Mesendoderm (in vitro differentiated cells): Measurements from ENCODE around the gene CYP20A1.
"Not testable (repeated sequence)": the region's sequence is repeated elsewhere in the genome, so short reads cannot be mapped to it uniquely, and the experiment has no call there.

Source experiments
- DNase-seq: peaks from one replicate; pipeline ENCODE4 v3.0.0; 2013
- H2AK5ac ChIP-seq: 2 replicates; pipeline ENCODE4 v1.6.1; 2013; ENCODE audit warnings: low read length, inconsistent platforms
- H2BK120ac ChIP-seq: 2 replicates; pipeline ENCODE4 v1.6.1; 2013; ENCODE audit warnings: low read depth, mild to moderate bottlenecking, low read length, moderate library complexity, mixed read lengths
- H2BK15ac ChIP-seq: replicated peaks from 2 replicates; pipeline ENCODE4 v1.6.1; 2013; ENCODE audit warnings: low read depth, mild to moderate bottlenecking, moderate library complexity
- H2BK5ac ChIP-seq: 2 replicates; pipeline ENCODE4 v1.6.1; 2013; ENCODE audit warnings: low read length, inconsistent platforms
- H3K18ac ChIP-seq: 2 replicates; pipeline ENCODE4 v1.6.1; 2013; ENCODE audit warnings: mild to moderate bottlenecking, low read length, mixed read lengths
- H3K23ac ChIP-seq: one replicate; pipeline ENCODE4 v1.6.1; 2013; ENCODE audit warnings: low read length
- H3K27ac ChIP-seq: 2 replicates; pipeline ENCODE4 v1.5.1; 2013; ENCODE audit warnings: low read depth, mild to moderate bottlenecking, inconsistent platforms, low read length, moderate library complexity
- H3K27me3 ChIP-seq: 2 replicates; pipeline ENCODE4 v1.6.1; 2013; ENCODE audit warnings: low read length, control low read depth, mild to moderate bottlenecking, inconsistent platforms; ENCODE audit not compliant: insufficient read depth, poor library complexity
- H3K36me3 ChIP-seq: 2 replicates; pipeline ENCODE4 v1.6.1; 2013; ENCODE audit warnings: low read length, inconsistent platforms; ENCODE audit not compliant: control insufficient read depth, insufficient read depth
- H3K4ac ChIP-seq: one replicate; pipeline ENCODE4 v1.6.1; 2013; ENCODE audit warnings: low read depth, mild to moderate bottlenecking, low read length, moderate library complexity
- H3K4me1 ChIP-seq: 2 replicates; pipeline ENCODE4 v1.6.1; 2013; ENCODE audit warnings: low read depth, low read length, inconsistent platforms; ENCODE audit not compliant: control insufficient read depth
- H3K4me2 ChIP-seq: 2 replicates; pipeline ENCODE4 v1.6.1; 2013; ENCODE audit warnings: low read length
- H3K4me3 ChIP-seq: 2 replicates; pipeline ENCODE4 v1.5.1; 2013; ENCODE audit warnings: mild to moderate bottlenecking, low read length
- H3K56ac ChIP-seq: one replicate; pipeline ENCODE4 v1.6.1; 2013; ENCODE audit warnings: low read length
- H3K79me1 ChIP-seq: 2 replicates; pipeline ENCODE4 v1.6.1; 2013; ENCODE audit warnings: low read length, inconsistent platforms
- H3K79me2 ChIP-seq: 2 replicates; pipeline ENCODE4 v1.6.1; 2013; ENCODE audit warnings: mild to moderate bottlenecking, low read length; ENCODE audit not compliant: control insufficient read depth, insufficient read depth
- H3K9ac ChIP-seq: 2 replicates; pipeline ENCODE4 v1.6.1; 2013; ENCODE audit warnings: low read length, inconsistent platforms
- H4K5ac ChIP-seq: one replicate; pipeline ENCODE4 v1.6.1; 2013; ENCODE audit warnings: low read length
- H4K8ac ChIP-seq: one replicate; pipeline ENCODE4 v1.6.1; 2013; ENCODE audit warnings: low read depth, mild to moderate bottlenecking, control low read depth, low read length, moderate library complexity
- WGBS: extraction: QIAGEN DNeasy Blood & Tissue Kit; methylation state at CpG from one replicate; pipeline ENCODE4 v1.1.7; 2013; ENCODE audit warnings: low lambda C conversion rate, missing lambda C conversion rate; ENCODE audit not compliant: insufficient coverage; ENCODE audit errors: extremely low coverage; 5-methylcytosine and 5-hydroxymethylcytosine counted together

Gene CYP20A1

DNA sequence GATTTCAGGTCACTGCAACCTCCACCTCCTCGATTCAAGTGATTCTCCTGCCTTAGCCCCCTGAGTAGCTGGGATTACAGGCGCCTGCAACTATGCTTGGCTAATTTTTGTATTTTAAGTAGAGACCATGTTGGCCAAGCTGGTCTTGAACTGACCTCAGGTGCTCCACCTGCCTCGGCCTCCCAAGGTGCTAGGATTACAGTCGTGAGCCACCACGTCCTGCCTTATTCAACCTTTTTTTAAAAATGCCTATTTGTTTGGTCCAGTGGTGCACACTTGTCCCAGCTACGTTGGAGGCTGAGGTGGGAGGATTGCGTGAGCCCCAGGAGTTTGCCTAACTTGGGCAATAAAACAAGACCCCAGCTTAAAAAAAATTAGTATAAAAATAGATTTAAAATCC is 43.3 kb downstream of the CYP20A1 start:
- Histone ChIP-seq H3K4me1 (no peaks in the 10 kb centered on the region), H3K27ac (no peak overlapping the region), H3K4me3 (no peak overlapping the region), H3K79me2 (no peaks in the 10 kb centered on the region), H4K8ac (no peak overlapping the region), H2BK120ac (no peak overlapping the region), H3K9ac (no peak overlapping the region), H2AK5ac (no peak overlapping the region), H4K5ac (no peak overlapping the region), H3K4me2 (no peak overlapping the region), H3K79me1 (no peaks in the 10 kb centered on the region), H3K18ac (no peak overlapping the region), H3K23ac (no peak overlapping the region), H2BK15ac (no peak overlapping the region), H3K4ac (no peak overlapping the region), H3K27me3 (no peaks in the 10 kb centered on the region), H3K36me3 (peaks cover 1% of the 10 kb centered on the region), H2BK5ac (no peak overlapping the region), H3K56ac (no peak overlapping the region)
- no peak for DNase-seq
- no CpG with 5 or more reads among the region's 7 CpGs for WGBS

DNA sequence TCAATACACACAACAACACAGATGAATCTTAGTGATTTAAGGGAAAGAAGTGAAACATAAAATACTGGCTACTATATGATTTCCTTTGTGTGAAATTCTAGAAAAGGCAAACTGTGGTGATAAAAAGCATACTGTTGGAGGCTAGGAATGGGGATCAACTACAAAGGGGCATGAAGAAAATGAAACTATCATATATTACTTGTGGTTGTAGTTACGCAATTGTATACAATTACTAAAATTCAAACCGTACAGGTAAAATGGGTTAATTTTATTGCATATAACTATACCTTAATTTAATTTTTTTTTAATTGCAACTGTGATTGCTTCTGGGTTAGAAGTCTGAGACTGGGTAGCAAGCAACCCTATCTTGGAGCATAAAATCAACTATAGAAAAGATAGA is 47.7 kb downstream of the CYP20A1 start:
- Histone ChIP-seq H3K27me3 (no peaks in the 10 kb centered on the region), H3K56ac (no peak overlapping the region), H3K4me1 (no peaks in the 10 kb centered on the region), H3K4ac (no peak overlapping the region), H2BK120ac (no peak overlapping the region), H3K9ac (no peak overlapping the region), H4K8ac (no peak overlapping the region), H3K4me3 (no peak overlapping the region), H3K4me2 (no peak overlapping the region), H2BK15ac (no peak overlapping the region), H3K79me2 (no peaks in the 10 kb centered on the region), H2BK5ac (no peak overlapping the region), H3K18ac (no peak overlapping the region), H3K23ac (no peak overlapping the region), H2AK5ac (no peak overlapping the region), H4K5ac (no peak overlapping the region), H3K36me3 (no peaks in the 10 kb centered on the region), H3K27ac (no peak overlapping the region), H3K79me1 (no peaks in the 10 kb centered on the region)
- DNase-seq, result no peak
- no CpG with 5 or more reads among the region's 2 CpGs for WGBS

DNA sequence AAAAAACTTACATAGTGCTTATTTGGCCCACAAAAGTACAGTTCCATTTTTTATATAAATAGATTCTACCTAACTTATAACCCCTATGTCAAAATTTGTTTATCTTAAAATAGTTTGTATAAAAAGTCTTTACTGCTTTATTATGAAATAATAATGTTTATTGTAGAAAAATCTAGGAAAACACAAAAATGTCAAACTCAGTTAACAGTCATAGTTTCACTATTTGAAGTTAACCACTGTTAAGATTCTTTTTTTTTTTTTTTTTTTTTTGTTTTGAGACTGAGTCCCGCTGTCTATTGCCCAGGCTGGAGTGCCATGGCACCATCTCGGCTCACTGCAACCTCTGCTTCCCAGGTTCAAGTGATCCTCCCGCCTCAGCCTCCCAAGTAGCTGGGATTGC is 62.8 kb downstream of the CYP20A1 start:
- H3K79me2 ChIP-seq, result no peaks in the 10 kb centered on the region
- H3K23ac ChIP-seq, result no peak overlapping the region
- H3K36me3 ChIP-seq, result no peaks in the 10 kb centered on the region
- no peak overlapping the region for H2BK5ac ChIP-seq
- H3K4me3 ChIP-seq, result no peak overlapping the region
- no peaks in the 10 kb centered on the region for H3K4me1 ChIP-seq
- H3K79me1 ChIP-seq, result no peaks in the 10 kb centered on the region
- no peak overlapping the region for H3K4ac ChIP-seq
- H3K56ac ChIP-seq, result no peak overlapping the region
- H3K27me3 ChIP-seq, result no peaks in the 10 kb centered on the region
- H3K9ac ChIP-seq, result no peak overlapping the region
- no peak overlapping the region for H3K27ac ChIP-seq
- no peak for DNase-seq
- H3K18ac ChIP-seq, result no peak overlapping the region
- no peak overlapping the region for H4K8ac ChIP-seq
- H2BK15ac ChIP-seq, result no peak overlapping the region
- H4K5ac ChIP-seq, result no peak overlapping the region
- H3K4me2 ChIP-seq, result no peak overlapping the region
- no CpG with 5 or more reads among the region's 3 CpGs for WGBS
- no peak overlapping the region for H2BK120ac ChIP-seq
- no peak overlapping the region for H2AK5ac ChIP-seq

DNA sequence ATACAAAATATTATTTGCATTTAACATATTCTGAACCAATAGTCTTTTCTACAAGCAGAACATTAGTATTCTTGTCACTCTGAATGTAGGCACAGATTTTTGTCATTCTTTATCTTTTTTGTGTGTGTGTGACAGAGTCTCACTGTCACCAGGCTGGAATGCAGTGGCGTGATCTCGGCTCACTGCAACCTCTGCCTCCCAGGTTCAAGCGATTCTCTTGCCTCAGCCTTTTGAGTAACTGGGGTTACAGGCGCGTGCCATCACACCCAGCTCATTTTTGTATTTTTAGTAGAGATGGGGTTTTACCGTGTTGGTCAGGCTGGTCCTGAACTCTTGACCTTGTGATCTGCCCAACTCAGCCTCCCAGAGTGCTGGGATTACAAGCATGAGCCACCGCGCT is 63.8 kb downstream of the CYP20A1 start:
- H4K8ac ChIP-seq, H3K23ac ChIP-seq, H3K27ac ChIP-seq, DNase-seq, H3K79me2 ChIP-seq, H2BK15ac ChIP-seq, H3K36me3 ChIP-seq, H3K4ac ChIP-seq, H2AK5ac ChIP-seq, H2BK5ac ChIP-seq, H3K4me1 ChIP-seq, H3K27me3 ChIP-seq, H3K9ac ChIP-seq, H2BK120ac ChIP-seq, H3K79me1 ChIP-seq, H3K4me3 ChIP-seq, H3K56ac ChIP-seq, H3K4me2 ChIP-seq, H4K5ac ChIP-seq, H3K18ac ChIP-seq: not testable (repeated sequence)
- no CpG with 5 or more reads among the region's 8 CpGs for WGBS

DNA sequence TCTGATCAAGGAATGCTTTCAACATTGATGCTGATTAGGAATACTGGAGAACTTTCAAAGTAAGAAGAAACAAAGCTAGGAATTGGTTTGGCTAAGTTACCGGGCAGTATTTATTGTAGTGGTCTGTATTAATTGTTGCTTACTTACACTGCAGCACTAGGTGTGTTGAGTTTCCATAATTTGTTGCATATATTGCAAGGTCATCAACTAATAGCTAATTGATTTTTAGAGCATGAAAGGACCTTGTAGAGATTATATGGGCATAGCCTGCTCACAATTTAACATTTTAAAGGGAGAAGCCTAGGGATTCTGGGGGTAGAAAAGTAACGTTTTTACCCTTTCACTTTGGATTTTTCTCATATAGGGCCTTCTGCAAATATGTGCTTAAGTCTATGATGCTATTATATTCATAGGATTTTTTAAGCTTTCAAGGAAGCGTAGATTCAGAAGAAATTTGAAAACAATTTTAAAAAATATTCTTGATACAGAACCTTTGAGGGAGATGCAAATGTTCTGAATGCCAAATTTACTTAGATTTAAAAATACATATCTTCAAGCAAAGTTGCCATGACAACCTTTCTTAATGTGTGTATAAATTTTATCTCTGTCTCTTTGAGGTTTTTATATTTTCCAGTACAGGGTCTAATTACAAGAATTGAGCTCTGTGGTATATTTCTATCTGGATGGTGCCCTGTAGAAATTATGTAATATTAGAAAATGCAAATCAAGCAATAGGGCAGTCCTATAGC is 72.0 kb downstream of the CYP20A1 start:
- no peak overlapping the region for H3K9ac ChIP-seq
- no peak for DNase-seq
- no peaks in the 10 kb centered on the region for H3K4me1 ChIP-seq
- no peaks in the 10 kb centered on the region for H3K79me2 ChIP-seq
- H2BK15ac ChIP-seq, result no peak overlapping the region
- H3K4me3 ChIP-seq, result no peak overlapping the region
- H3K56ac ChIP-seq, result no peak overlapping the region
- no peak overlapping the region for H3K4ac ChIP-seq
- H2AK5ac ChIP-seq, result no peak overlapping the region
- H4K8ac ChIP-seq, result no peak overlapping the region
- no peaks in the 10 kb centered on the region for H3K27me3 ChIP-seq
- H4K5ac ChIP-seq, result no peak overlapping the region
- no peak overlapping the region for H3K18ac ChIP-seq
- H3K27ac ChIP-seq, result no peak overlapping the region
- no CpG with 5 or more reads among the region's 3 CpGs for WGBS
- H3K36me3 ChIP-seq, result no peaks in the 10 kb centered on the region
- H3K23ac ChIP-seq, result no peak overlapping the region
- H2BK120ac ChIP-seq, result no peak overlapping the region
- H3K79me1 ChIP-seq, result no peaks in the 10 kb centered on the region
- H3K4me2 ChIP-seq, result no peak overlapping the region
- no peak overlapping the region for H2BK5ac ChIP-seq

DNA sequence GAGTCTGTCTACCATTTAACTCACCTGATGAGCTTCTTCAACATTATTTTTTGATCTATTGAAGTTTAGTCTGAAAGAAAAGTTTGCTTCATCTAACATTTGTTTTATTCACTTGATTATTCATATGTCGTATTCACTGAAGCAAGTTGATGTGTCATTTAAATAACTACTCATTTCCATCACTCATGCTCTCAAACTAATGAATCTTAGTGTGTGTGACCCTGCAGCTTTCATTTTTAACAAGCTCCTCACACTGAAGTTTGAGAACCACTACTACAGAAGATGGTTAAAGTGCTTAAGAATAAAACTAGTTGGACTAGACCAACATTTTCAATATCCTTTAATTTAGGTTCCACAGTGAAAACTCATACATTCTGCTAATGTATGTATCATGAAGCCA is 87.5 kb downstream of the CYP20A1 start:
- Histone ChIP-seq H3K4me3 (no peak overlapping the region), H3K4me1 (no peaks in the 10 kb centered on the region), H2BK120ac (no peak overlapping the region), H4K5ac (no peak overlapping the region), H3K56ac (no peak overlapping the region), H2AK5ac (no peak overlapping the region), H3K27me3 (no peaks in the 10 kb centered on the region), H3K9ac (no peak overlapping the region), H2BK15ac (no peak overlapping the region), H3K79me1 (no peaks in the 10 kb centered on the region), H3K27ac (no peak overlapping the region), H2BK5ac (no peak overlapping the region), H3K4me2 (no peak overlapping the region), H3K4ac (no peak overlapping the region), H3K79me2 (peaks cover 22% of the 10 kb centered on the region), H3K36me3 (no peaks in the 10 kb centered on the region), H3K18ac (no peak overlapping the region), H4K8ac (no peak overlapping the region), H3K23ac (no peak overlapping the region)
- no peak for DNase-seq
- WGBS, result no CpG with 5 or more reads among the region's 1 CpG
